ENCODE data around the gene SLC38A9. TPM values are rescaled to one million over a fixed set of nuclear protein-coding genes. Genes with fewer than 3 reads are reported as not detected.
"Not testable (repeated sequence)": the region's sequence is repeated elsewhere in the genome, so short reads cannot be mapped to it uniquely, and the experiment has no call there.

Gene SLC38A9
- total RNA-seq (10 to 100 TPM; 23.7 to 45.0 (median 28.8) TPM), polyA plus RNA-seq (1 to 10 TPM; 7.9 to 8.8 (median 8.1) TPM)
- long read RNA-seq, donor 1, partial matches to known transcripts: 0 of 1 reads
- long read RNA-seq, donor 1, other reads (novel, unspliced or antisense): 0 of 1 reads
- long read RNA-seq, donor 2: 0 reads

GRCh38 chr5:55712023-55712859, at the start of gene SLC38A9:
Gene SLC38A9 (minus strand): TSS chr5:55712324. CDS start chr5:55697958, 14,366 bp downstream.
- TF ChIP-seq POLR2A (IDR thresholded peaks at IDR 0.05) (peak in 1 of 3 donors; percentile 34), CTCF (IDR thresholded peaks at IDR 0.05 in 8 of 11, conservative IDR thresholded peaks at IDR 0.05 in 3 of 11) (peak in 3 of 11 experiments; percentile 10 to 16 (median 10)), POLR2AphosphoS5 (IDR thresholded peaks at IDR 0.05) (peak; percentile 90 to 94 (median 91))
- H3K4me3 ChIP-seq: peak within 1 kb of the TSS; percentile 67 to 95 (median 87)
- H3K9me3 ChIP-seq: peaks cover 0 to 3% (median 0%) of the 10 kb centered on the region in 8 donors
- H3K36me3 ChIP-seq: peaks cover 0 to 15% (median 5%) of the 10 kb centered on the region in 6 donors
- DNase-seq: peak; percentile 98
- peak within 1 kb of the TSS; percentile 44 to 82 (median 78) for H3K27ac ChIP-seq
- no peaks in the 10 kb centered on the region for H3K27me3 ChIP-seq (replicated peaks in 1 of 7)
- 0 to 1% (median 0%) methylated on average over 49 to 55 of the region's 55 CpGs for WGBS, 5 donors
- intact Hi-C loops (cut with DNase I; ENCODE audit: low total_unique reads): no loop called here
- H3K4me1 ChIP-seq: peaks cover 4 to 39% (median 23%) of the 10 kb centered on the region in 6 donors

DNA sequence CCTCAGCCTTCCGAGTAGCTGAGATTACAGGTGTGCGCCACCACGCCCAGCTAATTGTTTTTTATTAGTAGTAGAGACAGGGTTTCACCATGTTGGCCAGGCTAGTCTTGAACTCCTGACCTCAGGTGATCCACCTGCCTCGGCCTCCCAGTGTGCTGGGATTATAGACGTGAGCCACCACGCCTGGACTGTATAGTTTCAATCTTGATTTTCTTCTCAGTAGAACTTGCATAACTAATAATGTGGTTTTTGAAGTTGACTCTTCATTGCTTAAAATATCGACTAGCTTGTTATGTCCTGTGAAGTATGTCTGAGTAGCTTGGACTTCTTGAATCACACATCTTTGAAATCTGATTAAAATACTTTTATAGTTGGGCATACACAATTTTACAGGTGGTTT, 49.6 kb upstream of the SLC38A9 start:
- H3K4me1 ChIP-seq; H3K4me3 ChIP-seq; H3K36me3 ChIP-seq; intact Hi-C loops (cut with DNase I; ENCODE audit: low total_unique reads); H3K9me3 ChIP-seq; DNase-seq; H3K27ac ChIP-seq: not testable (repeated sequence)
- peaks cover 0 to 21% (median 0%) of the 10 kb centered on the region in 7 donors for H3K27me3 ChIP-seq (replicated peaks in 1 of 7)
- WGBS, 5 donors: 82 to 87% (median 84%) methylated on average over 7 of the region's 7 CpGs

DNA sequence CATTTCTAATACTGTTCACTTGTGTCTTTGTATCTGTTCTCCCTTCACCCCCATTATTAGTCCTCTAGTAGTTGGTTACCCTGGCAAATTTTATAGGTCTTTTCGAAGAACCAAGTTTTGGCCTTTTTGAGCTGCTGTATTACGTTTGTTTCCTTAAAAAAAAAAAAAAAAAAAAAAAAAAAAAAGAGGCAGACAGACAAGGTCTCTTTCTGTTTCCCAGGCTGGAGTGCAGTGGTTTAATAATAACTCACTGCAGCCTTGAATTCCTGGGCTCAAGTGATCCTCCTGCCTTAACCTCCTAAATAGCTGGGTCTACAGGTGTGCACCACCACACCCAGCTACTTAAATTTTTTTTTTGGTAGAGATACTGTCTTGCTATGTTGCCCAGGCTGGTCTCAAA, 46.6 kb upstream of the SLC38A9 start:
- H3K4me3 ChIP-seq: no peak overlapping the region
- WGBS, 5 donors: 73 to 96% (median 76%) methylated on average over 2 of the region's 2 CpGs
- intact Hi-C loops (cut with DNase I; ENCODE audit: low total_unique reads): no loop called here
- TF ChIP-seq POLR2A (IDR thresholded peaks at IDR 0.05) (no peak), POLR2AphosphoS5 (IDR thresholded peaks at IDR 0.05) (no peak), CTCF (IDR thresholded peaks at IDR 0.05 in 8 of 11, conservative IDR thresholded peaks at IDR 0.05 in 3 of 11) (no peak)
- no peaks in the 10 kb centered on the region for H3K4me1 ChIP-seq
- H3K36me3 ChIP-seq: no peaks in the 10 kb centered on the region
- DNase-seq: no peak
- H3K9me3 ChIP-seq: no peaks in the 10 kb centered on the region
- peaks cover 0 to 21% (median 0%) of the 10 kb centered on the region in 7 donors for H3K27me3 ChIP-seq (replicated peaks in 1 of 7)
- no peak overlapping the region for H3K27ac ChIP-seq

DNA sequence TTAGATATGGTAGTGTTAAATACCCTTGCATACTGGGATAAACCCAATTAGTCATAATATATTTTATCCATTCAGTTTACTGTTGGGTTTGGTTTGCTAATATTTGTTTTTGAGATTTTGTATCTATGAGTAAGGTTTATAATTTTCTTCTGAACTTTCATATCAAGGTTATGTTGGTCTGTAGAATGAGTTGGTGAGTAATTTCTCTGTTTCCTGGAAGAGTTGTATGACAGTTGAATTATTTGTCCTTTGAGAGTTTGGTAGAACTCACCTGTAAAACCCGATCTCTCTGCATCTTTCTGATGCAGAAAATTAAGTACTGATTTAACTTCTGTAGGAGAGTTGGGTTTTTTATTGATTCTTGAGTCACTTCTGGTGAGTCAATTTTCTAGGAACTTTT, 46.1 kb upstream of the SLC38A9 start:
- intact Hi-C loops (cut with DNase I; ENCODE audit: low total_unique reads): no loop called here
- Histone ChIP-seq H3K9me3 (no peaks in the 10 kb centered on the region), H3K27ac (no peak overlapping the region), H3K36me3 (no peaks in the 10 kb centered on the region), H3K4me3 (no peak overlapping the region), H3K27me3 (replicated peaks in 1 of 7) (peaks cover 0 to 21% (median 0%) of the 10 kb centered on the region in 7 donors), H3K4me1 (no peaks in the 10 kb centered on the region)
- TF ChIP-seq CTCF (IDR thresholded peaks at IDR 0.05 in 8 of 11, conservative IDR thresholded peaks at IDR 0.05 in 3 of 11) (no peak), POLR2A (IDR thresholded peaks at IDR 0.05) (no peak), POLR2AphosphoS5 (IDR thresholded peaks at IDR 0.05) (no peak)
- WGBS, 5 donors: 72 to 86% (median 78%) methylated on average over 1 of the region's 1 CpG
- no peak for DNase-seq

All from spleen (tissue), 13 donors.